GM10266 (cell line): ENCODE measurements around the gene KRTAP5-2.

Experiments
- DNase-seq: peaks from one replicate; pipeline ENCODE4 v3.0.0; 2012; ENCODE audit errors: extremely low spot score
- CTCF ChIP-seq: IDR thresholded peaks from 2 replicates; pipeline ENCODE4 v1.5.1; 2012; ENCODE audit warnings: mild to moderate bottlenecking, low read depth; ENCODE audit not compliant: control insufficient read depth, insufficient read depth; ENCODE audit errors: missing control alignments

The KRTAP5-2 gene

GRCh38 chr11:1574933-1575242, 23.2 kb downstream of the KRTAP5-2 start:
- TF ChIP-seq CTCF = no peak
- DNase-seq = no peak

GRCh38 chr11:1574238-1574932, 23.7 kb downstream of the KRTAP5-2 start:
- DNase-seq = peak; percentile 86

GRCh38 chr11:1573903-1574237, 24.2 kb downstream of the KRTAP5-2 start:
- DNase-seq = no peak
- no peak for TF ChIP-seq CTCF

More at GRCh38 chr11:1574238-1574932, 23.7 kb downstream of the KRTAP5-2 start:
- TF ChIP-seq CTCF = peak; percentile 96

GRCh38 chr11:1573077-1573902, 24.8 kb downstream of the KRTAP5-2 start:
- no peak for TF ChIP-seq CTCF
- no peak for DNase-seq

GRCh38 chr11:1572197-1573076, 25.7 kb downstream of the KRTAP5-2 start, which contains the start of gene DUSP8:
TSS of gene DUSP8 (minus strand) at chr11:1572271. CDS start at chr11:1565826, 6,445 bp downstream.
- TF ChIP-seq CTCF = no peak
- DNase-seq = peak; percentile 99

GRCh38 chr11:1571760-1572196, 26.3 kb downstream of the KRTAP5-2 start:
- TF ChIP-seq CTCF = no peak

More at GRCh38 chr11:1571760-1572196, 26.3 kb downstream of the KRTAP5-2 start:
- DNase-seq = no peak
